ENCODE measurements around the gene NLRX1.
A peak's percentile ranks its signal among the peaks of the same experiment; 100 is the strongest.
"Not testable (repeated sequence)": the region's sequence is repeated elsewhere in the genome, so short reads cannot be mapped to it uniquely, and the experiment has no call there.

The NLRX1 gene

DNA sequence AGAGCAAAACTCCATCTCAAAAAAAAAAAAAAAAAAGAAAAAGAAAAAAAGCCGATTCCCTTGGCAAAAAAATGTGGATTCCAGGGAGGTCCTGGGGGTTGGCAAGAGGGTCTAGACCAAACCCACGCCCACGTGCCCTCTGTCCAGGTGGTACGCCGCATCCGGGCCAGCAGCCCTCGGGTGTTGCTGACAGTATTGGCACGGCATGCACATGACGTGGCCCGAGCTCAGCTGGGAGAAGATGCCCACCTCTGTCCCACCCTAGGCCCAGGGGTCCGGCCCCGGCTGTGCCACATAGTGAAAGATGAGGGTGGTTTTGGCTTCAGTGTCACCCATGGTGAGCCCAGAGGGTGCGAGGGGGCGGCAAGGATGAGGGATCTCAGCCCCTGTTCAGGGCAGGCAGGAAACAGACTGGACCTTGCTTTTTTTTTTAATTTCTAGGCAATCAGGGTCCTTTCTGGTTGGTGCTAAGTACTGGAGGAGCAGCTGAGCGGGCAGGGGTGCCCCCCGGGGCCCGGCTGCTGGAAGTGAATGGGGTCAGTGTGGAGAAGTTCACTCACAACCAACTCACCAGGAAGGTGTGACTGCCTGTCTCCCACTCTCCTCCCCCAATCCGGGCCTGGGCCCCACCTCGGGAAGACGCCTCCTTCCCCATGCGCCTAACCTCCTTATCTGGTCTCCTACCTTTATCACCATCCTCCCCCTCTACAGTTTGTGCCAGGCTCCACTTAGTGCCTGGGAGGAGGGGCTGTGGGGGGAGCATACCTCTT lies 18.8 kb downstream of the NLRX1 start:
- DNase-seq (ENCODE audit: low read depth in 2 of 2): no peak

DNA sequence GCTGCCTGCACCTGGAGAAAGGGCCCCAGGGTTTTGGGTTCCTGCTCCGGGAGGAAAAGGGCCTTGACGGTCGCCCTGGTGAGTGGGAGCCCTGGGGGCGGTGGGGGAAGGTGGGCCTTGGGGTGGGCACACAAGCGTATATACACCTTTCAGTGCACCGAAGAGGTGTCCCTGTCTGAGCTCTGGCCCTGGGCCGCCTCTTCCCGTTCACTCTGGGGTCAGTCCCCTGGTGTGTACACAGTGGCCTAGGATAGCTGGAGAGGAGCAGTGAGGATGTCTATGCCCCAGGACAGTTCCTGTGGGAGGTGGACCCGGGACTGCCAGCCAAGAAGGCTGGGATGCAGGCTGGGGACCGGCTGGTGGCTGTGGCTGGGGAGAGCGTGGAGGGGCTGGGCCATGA lies 19.5 kb downstream of the NLRX1 start:
- no peak for DNase-seq (ENCODE audit: low read depth in 2 of 2)

DNA sequence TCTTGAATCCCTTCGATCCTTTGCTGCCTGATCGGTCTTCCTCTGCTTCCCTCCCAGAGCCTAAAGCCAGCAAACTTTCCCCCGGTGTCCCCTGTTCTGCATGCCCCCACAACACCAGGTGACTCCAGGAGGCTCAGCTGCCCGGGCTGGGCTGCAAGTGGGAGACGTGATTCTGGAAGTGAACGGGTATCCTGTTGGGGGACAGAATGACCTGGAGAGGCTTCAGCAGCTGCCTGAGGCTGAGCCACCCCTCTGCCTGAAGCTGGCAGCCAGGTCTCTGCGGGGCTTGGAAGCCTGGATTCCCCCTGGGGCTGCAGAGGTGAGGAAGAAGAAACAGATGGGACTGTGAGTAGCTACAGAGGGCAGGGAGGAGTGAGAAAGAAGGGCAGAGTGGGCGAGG lies 20.4 kb downstream of the NLRX1 start:
- DNase-seq (ENCODE audit: low read depth in 2 of 2): no peak

DNA sequence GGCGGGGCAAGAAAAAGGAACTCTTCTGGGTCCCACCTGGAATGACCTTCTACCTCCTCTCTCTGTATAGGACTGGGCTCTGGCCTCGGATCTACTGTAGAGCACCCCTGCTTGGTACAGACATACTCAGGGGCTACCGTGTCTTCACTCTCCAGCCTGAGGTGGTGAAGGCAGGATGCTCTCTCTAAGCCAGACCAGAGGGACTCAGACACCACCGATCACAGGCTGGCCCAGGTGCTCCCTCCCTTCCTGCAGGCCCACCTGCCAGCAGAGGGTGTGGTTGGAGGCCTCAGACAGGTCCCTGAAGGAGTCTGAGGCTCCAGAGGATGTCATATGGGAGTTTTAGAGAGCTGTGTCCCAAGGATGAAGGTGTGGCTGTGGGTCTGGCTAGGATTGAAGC lies 20.9 kb downstream of the NLRX1 start:
- no peak for DNase-seq (ENCODE audit: low read depth in 2 of 2)

DNA sequence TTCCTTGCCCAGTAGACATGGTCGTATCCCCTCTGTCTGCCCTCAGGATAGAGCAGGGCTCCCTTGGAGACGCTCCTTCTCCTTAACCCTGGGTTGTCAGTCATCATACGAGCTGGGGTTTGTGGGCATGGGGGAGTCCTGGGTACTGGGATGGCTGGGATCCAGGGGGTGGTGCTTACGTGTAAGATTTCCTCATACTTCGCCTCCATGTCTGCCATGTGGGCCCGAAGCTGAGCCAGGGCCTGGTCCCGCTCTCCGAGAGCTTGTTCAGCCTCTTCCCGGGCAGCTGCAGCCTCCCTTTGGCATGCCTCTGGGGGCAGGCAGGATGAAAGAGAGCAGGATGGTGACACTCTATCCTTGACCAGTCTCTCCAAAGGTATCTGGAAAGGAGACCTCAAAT lies 22.0 kb downstream of the NLRX1 start:
- DNase-seq (ENCODE audit: low read depth in 2 of 2): no peak

DNA sequence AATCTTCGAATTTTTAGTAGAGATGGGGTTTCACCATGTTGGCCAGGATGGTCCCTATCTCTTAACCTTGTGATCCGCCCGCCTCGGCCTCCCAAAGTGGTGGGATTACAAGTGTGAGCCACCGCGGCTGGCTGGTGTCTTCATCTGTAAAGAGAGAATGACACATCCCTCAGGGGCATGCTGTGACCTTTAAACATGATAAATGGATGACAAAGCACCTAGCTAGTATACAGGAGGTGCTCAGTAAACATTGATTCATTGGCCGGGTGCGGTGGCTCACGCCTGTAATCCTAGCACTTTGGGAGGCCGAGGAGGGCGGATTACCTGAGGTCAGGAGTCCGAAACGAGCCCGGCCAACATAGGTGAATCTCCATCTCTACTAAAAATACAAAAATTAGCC lies 22.7 kb downstream of the NLRX1 start:
- DNase-seq (ENCODE audit: low read depth in 2 of 2): not testable (repeated sequence)

DNA sequence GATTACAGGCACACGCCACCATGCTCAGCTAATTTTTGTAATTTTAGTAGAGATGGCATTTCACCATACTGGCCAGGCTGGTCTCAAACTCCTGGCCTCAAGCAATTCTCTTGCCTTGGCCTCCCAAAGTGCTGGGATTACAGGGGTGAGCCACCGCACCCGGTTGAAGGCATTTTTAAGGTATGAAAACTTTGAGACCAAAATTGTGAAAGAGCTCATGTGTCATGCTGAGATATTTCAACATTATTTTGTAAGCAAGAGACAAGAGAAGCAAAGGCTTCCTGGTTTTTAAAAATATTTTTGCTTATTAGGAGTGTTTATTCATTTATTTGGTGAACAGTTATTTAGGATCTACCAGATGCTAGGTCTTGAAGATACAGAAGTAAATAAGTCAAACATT lies 23.6 kb downstream of the NLRX1 start:
- no peak for DNase-seq (ENCODE audit: low read depth in 2 of 2)

DNA sequence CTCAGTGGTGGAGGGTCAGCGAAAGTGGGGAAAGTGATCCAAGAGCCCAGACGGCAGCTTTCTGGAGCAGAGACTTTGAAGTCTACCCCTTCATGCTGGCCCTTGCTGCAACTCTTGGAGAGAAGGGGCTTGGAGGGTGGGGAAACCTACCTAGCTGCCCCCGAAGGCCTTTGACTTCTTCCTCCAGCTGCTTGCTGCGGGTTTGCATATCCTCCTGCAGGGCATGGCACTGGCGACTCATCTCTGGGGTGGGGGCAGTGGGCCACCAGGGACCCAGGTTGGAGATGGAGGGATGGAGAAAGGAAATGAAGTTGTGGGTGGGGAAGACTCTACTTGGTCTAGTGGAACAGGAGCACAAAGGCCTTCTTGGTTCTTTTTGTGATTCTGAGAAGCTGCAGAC lies 24.5 kb downstream of the NLRX1 start:
- no peak for DNase-seq (ENCODE audit: low read depth in 2 of 2)

DNA sequence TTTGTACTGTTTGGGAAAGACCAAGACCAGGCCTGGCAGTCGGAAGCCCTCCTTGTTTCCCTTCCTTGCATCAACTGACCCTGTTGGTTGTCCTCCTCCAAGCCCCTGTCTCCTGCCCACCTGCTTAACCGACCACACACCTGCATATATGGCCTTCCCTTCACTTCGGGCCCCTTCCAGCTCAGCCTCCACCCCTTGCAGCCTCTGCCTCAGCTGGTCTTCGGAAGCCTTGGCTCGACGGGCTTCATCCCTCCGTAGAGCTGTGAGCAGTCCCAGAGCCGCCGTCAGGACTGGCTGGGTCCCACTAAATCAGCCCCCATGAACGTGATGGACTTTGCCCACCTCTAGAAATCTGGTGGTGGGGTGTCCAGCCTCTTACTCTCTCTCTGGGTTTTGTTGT lies 25.1 kb downstream of the NLRX1 start:
- DNase-seq (ENCODE audit: low read depth in 2 of 2): no peak

DNA sequence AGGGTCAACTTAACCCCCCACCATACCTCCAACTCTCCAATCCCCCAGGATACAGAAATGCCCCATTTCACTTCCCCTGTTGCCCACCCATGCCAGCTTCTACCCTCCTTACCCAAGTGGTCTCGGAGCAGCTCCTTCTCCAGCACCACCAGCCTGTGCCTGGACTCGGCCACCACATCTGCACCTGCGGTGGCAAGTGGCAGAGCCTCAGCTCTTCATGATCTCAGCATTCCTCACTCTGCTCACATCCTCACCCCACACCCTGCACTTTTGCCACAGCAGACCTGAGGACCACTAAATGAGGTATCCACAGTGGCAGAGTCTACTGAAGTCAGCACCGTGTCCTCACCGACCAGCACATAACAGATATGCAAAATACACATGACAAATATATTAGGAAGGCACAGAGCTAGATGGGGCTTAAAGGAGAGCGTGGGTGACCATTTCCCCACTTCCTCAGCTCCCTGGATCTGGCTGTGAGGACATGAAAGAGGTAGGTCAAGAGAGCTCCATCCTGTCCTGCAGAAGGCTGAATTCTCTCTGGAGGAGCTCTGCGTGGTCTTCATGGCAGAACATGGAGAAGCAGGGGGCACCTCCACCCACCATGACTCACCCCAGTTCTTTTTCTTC lies 26.4 kb downstream of the NLRX1 start:
- DNase-seq (ENCODE audit: low read depth in 2 of 2): no peak

DNA sequence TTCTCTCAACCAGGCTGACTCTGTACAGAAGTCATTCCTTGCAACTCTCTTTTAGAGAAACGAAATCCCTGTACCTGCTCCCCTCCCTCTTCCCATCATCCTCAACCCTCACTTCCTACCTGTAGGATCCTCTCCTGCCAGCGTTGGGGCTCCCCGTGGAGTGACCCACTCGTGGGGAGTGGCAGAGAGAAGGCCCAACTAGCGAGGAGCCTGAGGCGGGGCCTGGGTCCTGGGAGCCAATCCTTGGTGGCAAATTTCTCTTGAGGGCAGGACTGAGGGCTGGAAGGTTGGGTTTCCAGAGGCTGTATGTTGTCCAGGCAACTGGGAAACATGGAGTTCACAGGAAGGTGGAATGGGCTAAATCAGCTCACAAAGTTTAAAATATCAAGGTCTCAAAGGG lies 27.2 kb downstream of the NLRX1 start:
- DNase-seq (ENCODE audit: low read depth in 2 of 2): no peak

DNA sequence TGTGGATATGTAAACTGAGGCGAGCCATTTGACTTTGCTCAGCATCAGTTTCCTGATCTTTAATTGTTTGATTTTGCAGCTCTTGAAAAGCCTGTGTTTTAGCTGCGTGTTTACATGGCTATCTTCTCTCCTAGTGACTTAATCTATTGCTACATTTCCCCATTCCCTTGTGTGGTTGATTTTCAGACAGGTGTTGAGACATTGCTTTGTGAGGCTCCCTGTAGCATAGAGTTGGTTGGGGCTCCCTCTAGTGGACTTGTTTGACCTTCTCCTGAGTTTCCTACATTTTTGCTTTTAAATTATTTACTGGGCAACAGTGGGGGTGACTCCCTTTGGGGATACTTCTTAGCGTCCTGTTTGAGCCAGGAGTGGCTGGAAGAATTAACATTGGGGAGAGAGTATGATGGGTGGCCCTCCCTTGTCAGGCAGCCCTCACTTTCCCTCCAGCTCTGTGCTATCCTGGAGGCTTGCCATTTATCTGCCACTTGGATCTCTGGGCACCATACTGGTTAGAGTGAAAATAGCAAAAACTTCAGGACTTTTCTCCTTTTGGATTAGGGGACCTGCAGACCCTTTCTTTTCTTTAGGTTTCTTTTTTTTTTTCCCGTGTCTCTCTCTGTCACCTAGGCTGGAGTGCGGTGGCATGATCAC lies 28.4 kb downstream of the NLRX1 start:
- peak; percentile 17 to 49 for DNase-seq (ENCODE audit: low read depth in 2 of 2)

DNA sequence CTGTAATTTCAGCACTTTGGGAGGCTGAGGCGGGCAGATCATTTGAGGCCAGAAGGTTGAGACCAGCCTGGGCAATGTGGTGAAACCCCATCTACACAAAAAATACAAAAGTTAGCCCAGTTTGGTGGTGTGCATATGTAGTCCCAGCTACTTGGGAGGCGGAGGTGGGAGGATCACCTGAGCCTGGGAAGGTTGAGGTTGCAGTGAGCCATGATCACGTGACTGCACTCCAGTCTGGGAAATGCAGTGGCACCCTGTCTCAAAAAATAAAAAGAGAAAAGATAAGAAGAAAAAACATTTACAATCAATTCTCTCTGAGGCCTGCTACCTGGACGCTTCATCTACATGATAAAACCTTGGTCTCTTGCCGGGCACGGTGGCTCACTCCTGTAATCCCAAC lies 30.4 kb downstream of the NLRX1 start:
- no peak for DNase-seq (ENCODE audit: low read depth in 2 of 2)

DNA sequence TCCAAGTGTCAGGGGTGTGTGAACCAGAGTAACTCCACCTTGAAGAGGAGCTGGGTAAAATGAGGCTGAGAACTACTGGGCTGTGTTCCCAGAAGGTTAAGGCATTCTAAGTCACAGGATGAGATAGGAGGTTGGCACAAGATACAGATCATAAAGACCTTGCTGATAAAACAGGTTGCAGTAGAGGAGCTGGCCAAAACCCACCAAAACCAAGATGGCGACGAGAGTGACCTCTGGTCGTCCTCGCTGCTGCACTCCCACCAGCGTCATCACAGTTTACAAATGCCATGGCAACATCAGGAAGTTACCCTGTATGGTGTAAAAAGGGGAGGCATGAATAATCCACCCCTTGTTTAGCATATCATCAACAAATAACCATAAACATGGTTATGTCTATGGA lies 32.7 kb downstream of the NLRX1 start:
- DNase-seq (ENCODE audit: low read depth in 2 of 2): not testable (repeated sequence)

DNA sequence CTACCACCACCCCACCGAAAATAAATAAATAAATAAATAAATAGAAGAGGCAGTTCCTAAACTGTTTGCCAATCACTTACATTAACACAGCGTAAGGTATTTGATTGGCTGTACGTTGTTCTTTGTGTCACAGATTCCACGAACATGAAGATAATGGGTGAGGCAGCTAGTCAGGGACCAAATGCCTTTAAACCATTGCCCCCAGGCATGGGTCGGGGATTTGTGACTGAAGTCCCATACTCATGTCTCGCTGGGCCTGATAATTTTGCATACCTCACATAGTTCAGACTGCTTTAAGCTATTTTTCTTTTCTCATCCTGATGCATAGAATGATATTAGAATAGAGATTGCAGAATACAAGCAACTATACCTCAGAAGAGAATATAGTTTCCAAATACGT lies 34.0 kb downstream of the NLRX1 start:
- no peak for DNase-seq (ENCODE audit: low read depth in 2 of 2)

DNA sequence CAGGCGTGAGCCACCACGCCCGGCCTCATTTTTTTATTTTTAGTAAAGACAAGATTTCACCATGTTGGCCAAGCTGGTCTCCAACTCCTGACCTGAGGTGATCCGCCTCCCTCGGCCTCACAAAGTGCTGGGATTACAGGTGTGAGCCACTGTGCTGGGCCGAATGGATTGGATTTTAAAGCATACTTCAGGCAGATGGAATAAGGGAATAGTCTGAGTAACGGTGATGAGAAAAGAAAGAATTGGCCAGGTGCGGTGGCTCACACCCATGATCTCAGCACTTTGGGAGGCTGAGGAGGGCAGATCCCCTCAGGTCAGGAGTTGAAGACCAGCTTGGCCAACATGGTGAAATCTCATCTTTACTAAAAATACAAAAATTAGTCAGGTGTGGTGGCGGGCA lies 35.5 kb downstream of the NLRX1 start:
- DNase-seq (ENCODE audit: low read depth in 2 of 2): no peak

DNA sequence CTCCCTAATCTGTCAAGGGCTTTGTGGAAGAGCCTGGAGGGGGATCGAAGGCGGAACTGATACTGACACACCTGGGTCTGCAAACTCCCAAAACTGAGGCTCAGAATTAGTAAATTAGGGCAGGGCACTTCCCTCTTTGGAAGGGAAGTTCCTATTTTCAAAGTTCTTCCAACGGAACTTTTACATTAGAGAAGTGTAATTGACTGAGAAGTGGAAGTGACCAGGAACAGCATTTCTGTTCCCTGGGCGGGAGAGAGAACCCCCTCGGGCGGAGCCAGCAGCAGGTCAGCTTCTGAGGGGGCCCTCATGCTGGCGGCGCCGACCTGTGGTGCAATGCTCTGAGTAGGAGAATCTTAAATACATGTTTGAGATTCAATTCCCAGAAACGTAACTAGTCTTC lies 36.6 kb downstream of the NLRX1 start:
- no peak for DNase-seq (ENCODE audit: low read depth in 2 of 2)

DNA sequence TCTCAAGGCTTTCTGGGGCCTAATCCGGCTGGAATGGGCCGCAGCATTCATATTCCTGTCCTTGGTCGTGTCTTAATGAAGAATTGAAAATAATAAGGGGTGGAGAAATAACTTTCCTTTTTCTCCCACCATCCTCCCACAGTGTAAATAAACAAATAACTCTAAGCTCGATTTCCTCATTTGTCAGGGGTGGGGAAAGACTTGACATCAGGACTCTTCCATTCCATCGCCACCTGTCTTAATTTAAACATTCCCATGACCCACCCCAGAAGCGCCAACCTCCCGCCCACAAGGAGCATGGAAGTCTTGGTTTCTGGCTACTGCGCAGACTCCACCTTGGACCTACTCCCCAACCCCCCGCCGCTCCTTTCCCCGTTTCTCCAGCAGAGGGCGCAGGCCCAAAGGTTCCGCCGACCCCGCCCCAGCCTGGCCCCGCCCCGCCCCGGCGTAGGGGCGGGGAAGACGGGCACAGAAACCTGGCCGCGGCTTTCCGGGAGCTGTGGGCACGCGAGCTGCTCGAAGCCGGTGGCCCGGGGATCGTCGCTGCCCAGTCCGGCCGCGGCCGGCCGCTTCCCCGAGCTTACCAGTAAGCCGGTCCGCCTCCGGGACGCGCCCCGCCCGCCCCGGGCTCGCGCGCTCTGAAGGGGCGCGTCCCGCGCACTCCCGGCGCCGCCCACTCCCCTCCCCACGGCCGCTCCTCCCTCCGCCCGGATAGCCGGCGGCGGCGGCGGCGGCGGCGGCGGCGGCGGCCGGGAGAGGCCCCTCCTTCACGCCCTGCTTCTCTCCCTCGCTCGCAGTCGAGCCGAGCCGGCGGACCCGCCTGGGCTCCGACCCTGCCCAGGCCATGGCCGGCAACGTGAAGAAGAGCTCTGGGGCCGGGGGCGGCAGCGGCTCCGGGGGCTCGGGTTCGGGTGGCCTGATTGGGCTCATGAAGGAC lies 37.3 kb downstream of the NLRX1 start, which contains the start of gene CBL:
TSS of gene CBL (plus strand) at position 766 of the 937 bp plus-strand sequence. CDS start at position 845, 79 bp downstream.
- DNase-seq (ENCODE audit: low read depth in 2 of 2): peak; percentile 95 to 99

DNA sequence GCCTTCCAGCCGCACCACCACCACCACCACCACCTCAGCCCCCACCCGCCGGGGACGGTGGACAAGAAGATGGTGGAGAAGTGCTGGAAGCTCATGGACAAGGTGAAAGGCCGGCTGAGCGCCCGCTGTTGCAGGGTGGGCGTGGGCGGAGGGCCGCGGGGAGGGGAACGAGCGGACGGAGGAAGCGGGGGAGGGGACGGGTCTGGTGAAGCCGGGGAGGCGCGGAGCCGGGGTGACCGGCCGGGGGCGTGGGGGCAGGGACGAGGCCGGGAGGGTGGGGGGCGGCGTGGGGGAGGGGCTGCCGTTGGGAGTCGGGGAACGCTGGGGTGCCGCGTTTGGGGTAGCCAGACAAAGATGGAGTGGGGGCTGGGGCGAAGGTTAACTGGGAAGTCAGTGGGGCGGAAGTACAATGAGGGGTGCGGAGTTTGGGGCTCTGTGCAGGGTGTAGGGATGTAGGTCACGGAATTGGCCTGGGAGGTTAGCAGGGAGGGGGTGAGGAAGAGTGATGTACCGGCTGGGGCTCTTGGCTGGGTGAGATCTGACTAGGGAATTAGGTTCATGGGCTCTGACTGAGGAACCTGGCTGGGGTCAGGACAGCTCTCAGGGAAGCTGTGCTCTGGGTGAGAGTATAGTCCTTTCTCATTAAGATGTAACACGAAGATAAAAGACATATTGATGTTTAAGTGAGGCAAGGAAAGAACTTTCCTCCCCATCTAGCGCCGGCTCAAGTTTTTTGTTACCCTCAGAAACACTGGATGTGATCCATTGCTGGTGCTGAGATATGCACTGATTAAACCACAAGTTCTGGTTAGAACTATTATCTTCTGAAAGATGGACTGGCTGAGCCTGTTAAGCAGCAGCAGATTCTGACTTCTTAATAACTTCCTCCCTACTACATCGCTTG lies 38.2 kb downstream of the NLRX1 start:
- DNase-seq (ENCODE audit: low read depth in 2 of 2): peak in 1 of 2 donors; percentile 24

DNA sequence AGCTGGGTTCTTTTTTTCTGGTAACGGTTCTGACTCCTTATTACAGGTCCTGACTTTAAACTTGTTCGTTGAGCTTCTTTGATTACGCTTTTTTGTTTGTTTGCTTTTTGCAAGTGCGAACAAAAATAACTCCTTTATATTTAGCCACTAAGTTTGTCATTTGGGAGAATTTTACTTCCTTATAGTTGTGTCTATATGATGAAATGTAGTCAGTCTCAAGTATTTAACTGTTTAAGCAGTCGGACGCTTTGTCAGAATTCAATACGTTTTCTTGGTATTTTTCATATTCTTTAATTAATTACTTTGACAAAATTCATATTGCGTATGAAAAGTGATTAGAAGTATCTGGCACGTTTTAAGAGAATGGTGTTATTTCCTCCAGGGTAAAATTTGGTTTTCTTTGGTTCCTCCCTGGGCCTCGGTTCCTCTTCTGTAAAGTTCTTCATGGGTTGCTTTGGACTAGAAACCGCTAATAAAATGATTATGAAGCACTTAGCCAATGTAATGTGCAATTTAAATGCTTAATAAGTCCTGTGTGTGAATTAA lies 39.0 kb downstream of the NLRX1 start:
- no peak for DNase-seq (ENCODE audit: low read depth in 2 of 2)

DNA sequence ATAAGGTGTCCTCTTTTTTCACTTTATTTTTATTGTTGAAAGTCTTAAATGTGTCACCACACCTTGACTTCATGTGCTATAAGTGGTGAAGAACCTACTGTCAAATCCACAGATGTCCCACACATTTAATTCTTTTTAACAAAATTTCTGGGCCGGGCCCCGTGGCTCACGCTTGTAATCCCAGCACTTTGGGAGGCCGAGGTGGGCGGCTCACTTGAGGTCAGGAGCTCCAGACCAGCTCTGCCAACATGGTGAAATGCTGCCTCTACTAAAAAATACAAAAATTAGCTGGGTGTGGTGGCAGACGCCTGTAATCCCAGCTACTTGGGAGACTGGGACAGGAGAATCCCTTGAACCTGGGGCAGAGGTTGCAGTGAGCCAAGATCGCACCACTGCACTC lies 40.7 kb downstream of the NLRX1 start:
- DNase-seq (ENCODE audit: low read depth in 2 of 2): no peak

Measured in stimulated activated CD4-positive, alpha-beta T cell treated with anti-CD3 and anti-CD28 coated beads, Interleukin-1b, Interleukin-23, amount 100 ng/mL, for 1 hour (primary cell).